Left renal cortex interstitium (tissue), 4 donors: Measurements from ENCODE around the gene COL18A1. TPM values are rescaled to one million over a fixed set of nuclear protein-coding genes. Genes with fewer than 3 reads are reported as not detected.

ENCODE experiments used
- DNase-seq, 4 donors: peaks; one replicate each; pipeline ENCODE4 v3.0.0-alpha.2; 2013; ENCODE audit warnings: low read depth in 4 of 4, low spot score in 2 of 4, missing footprints in 1 of 4
- polyA plus RNA-seq, 4 donors: library from polyadenylated mRNA; unstranded; fragments of 120-200 nt; gene quantifications; one replicate each; pipeline ENCODE4 v1.2.1, GENCODE V29; 2013; ENCODE audit not compliant: insufficient read length in 4 of 4

COL18A1 gene
- polyA plus RNA-seq, 4 donors, result 103 to 225 (median 190) TPM

GRCh38 chr21:45487891-45488600 lies 83.1 kb downstream of the COL18A1 start:
- DNase-seq, result no peak

- DNase-seq, result no peak
Measured at GRCh38 chr21:45488931-45489721, 84.2 kb downstream of the COL18A1 start.

GRCh38 chr21:45489722-45489982 lies 84.7 kb downstream of the COL18A1 start:
- DNase-seq, result no peak

GRCh38 chr21:45490049-45490731 lies 85.2 kb downstream of the COL18A1 start:
- no peak for DNase-seq

- no peak for DNase-seq
Measured at GRCh38 chr21:45491056-45491455, 86.1 kb downstream of the COL18A1 start.

GRCh38 chr21:45491623-45492022 lies 86.7 kb downstream of the COL18A1 start:
- DNase-seq, result no peak

GRCh38 chr21:45492765-45493164 lies 87.8 kb downstream of the COL18A1 start:
- no peak for DNase-seq

GRCh38 chr21:45493401-45494001 lies 88.5 kb downstream of the COL18A1 start:
- no peak for DNase-seq

GRCh38 chr21:45494135-45494850 lies 89.3 kb downstream of the COL18A1 start:
- no peak for DNase-seq

GRCh38 chr21:45494851-45495680 lies 90.1 kb downstream of the COL18A1 start:
- no peak for DNase-seq

GRCh38 chr21:45496151-45496967 lies 91.4 kb downstream of the COL18A1 start:
- no peak for DNase-seq

- no peak for DNase-seq
Measured at GRCh38 chr21:45496968-45497845, 92.2 kb downstream of the COL18A1 start.

- no peak for DNase-seq
Measured at GRCh38 chr21:45497846-45498645, 93.1 kb downstream of the COL18A1 start.

GRCh38 chr21:45498646-45499000 lies 93.7 kb downstream of the COL18A1 start:
- DNase-seq, result no peak

- DNase-seq, result no peak
Measured at GRCh38 chr21:45499201-45499750, 94.3 kb downstream of the COL18A1 start.

- DNase-seq, result no peak
Measured at GRCh38 chr21:45499970-45500577, 95.1 kb downstream of the COL18A1 start.
